K562 (cell line): ENCODE data around the gene LRRC25. TPM values are rescaled to one million over a fixed set of nuclear protein-coding genes. Genes with fewer than 3 reads are reported as not detected.

Experiments used
- CREBBP ChIP-seq: IDR thresholded peaks from one replicate; pipeline ENCODE4 v1.6.1; 2012; ENCODE audit warnings: low read depth, mild to moderate bottlenecking, control low read depth, inconsistent platforms, low read length
- EP400 ChIP-seq: fragments of 450-650 bp; IDR thresholded peaks from 2 replicates; pipeline ENCODE4 v1.6.1; 2017; ENCODE audit warnings: antibody characterized with exemption, mild to moderate bottlenecking, moderate library complexity
- HEY1 ChIP-seq: fragments of 250-450 bp; sonication (Bioruptor Pico); IDR thresholded peaks from 2 replicates; pipeline ENCODE4 v1.5.0; 2020; ENCODE audit warnings: mild to moderate bottlenecking, moderate library complexity, borderline replicate concordance
- MAZ ChIP-seq, 2 experiments: fragments of 450-650 bp in 1 of 2; sonication (generic) in 1 of 2; formaldehyde crosslinking; IDR thresholded peaks in 1 of 2; conservative IDR thresholded peaks in 1 of 2; 2 replicates each; pipeline versions ENCODE4 v1.4.0 to v1.5.0; 2020; ENCODE audit warnings: mild to moderate bottlenecking in 1 of 2, missing genetic modification reagents in 1 of 2
- MCM3 ChIP-seq: fragments of 450-650 bp; IDR thresholded peaks from 2 replicates; pipeline ENCODE4 v1.6.1; 2016
- MTA3 ChIP-seq: fragments of 450-650 bp; formaldehyde crosslinking; IDR thresholded peaks from 2 replicates; pipeline ENCODE4 v1.6.1; 2017; ENCODE audit warnings: mild to moderate bottlenecking, borderline replicate concordance
- NFIC ChIP-seq: fragments of 450-650 bp; IDR thresholded peaks from 2 replicates; pipeline ENCODE4 v1.6.1; 2017; ENCODE audit warnings: mild to moderate bottlenecking, inconsistent platforms
- NRF1 ChIP-seq, 2 experiments: fragments of 450-650 bp; IDR thresholded peaks in 1 of 2; conservative IDR thresholded peaks in 1 of 2; 2 replicates each; pipeline ENCODE4 v1.6.1; 2014; ENCODE audit warnings: mild to moderate bottlenecking in 2 of 2
- PHB2 ChIP-seq: fragments of 450-650 bp; IDR thresholded peaks from 2 replicates; pipeline ENCODE4 v1.6.1; 2017; ENCODE audit warnings: low read depth
- SMARCE1 ChIP-seq: fragments of 450-650 bp; IDR thresholded peaks from 2 replicates; pipeline ENCODE4 v1.7.1; 2016; ENCODE audit warnings: mild to moderate bottlenecking
- U2AF1 ChIP-seq: fragments of 200-400 bp; formaldehyde crosslinking; optimal IDR thresholded peaks from 2 replicates; pipeline ENCODE3; 2017; ENCODE audit warnings: mild to moderate bottlenecking, low read depth, low read length, moderate library complexity
- ZEB2 ChIP-seq: fragments of 450-650 bp; IDR thresholded peaks from 2 replicates; pipeline ENCODE4 v1.6.1; 2016
- ZFPM2 ChIP-seq: fragments of 250-450 bp; sonication (Bioruptor Pico); IDR thresholded peaks from 2 replicates; pipeline ENCODE4 v1.5.1; 2022; ENCODE audit warnings: mild to moderate bottlenecking
- ZKSCAN3 ChIP-seq: fragments of 250-450 bp; sonication (Bioruptor Pico); IDR thresholded peaks from 2 replicates; pipeline ENCODE4 v1.4.0; 2020
- ZNF134 ChIP-seq: fragments of 250-450 bp; sonication (Bioruptor Pico); conservative IDR thresholded peaks from 2 replicates; pipeline ENCODE4 v1.4.0; 2020
- ZNF551 ChIP-seq: fragments of 250-450 bp; sonication (Bioruptor Pico); IDR thresholded peaks from 2 replicates; pipeline ENCODE4 v1.5.0; 2021; ENCODE audit warnings: mild to moderate bottlenecking, moderate library complexity
- ZNF77 ChIP-seq: fragments of 250-450 bp; sonication (Bioruptor Pico); IDR thresholded peaks from 2 replicates; pipeline ENCODE4 v1.5.0; 2020
- polyA plus RNA-seq, 8 experiments: library from polyadenylated mRNA; depleted of rRNA in 4 of 8; stranded (reverse) in 5 of 8; unstranded in 3 of 8; fragments of >200 nt; fragmentation: Nextera tagmentation in 2 of 8; fragmentation: Illumina TruSeq in 1 of 8; extraction: Ambion mirVana in 2 of 8; extraction: Trizol in 1 of 8; gene quantifications; 2 replicates each; pipeline versions ENCODE4 v1.2.1 to v1.2.3, GENCODE V29; 2011 to 2014; ENCODE audit warnings: inconsistent platforms in 1 of 8, missing spikeins in 1 of 8
- total RNA-seq, 7 experiments: library from RNA; depleted of rRNA in 6 of 7; stranded (reverse); fragments of >200 nt in 6 of 7; fragmentation: Illumina TruSeq in 2 of 7; extraction: Trizol in 2 of 7; gene quantifications; 2 replicates each; pipeline versions ENCODE4 v1.2.1 to v1.2.3, GENCODE V29; 2011 to 2021; ENCODE audit warnings: low replicate concordance in 1 of 7
- TF ChIP-seq, protein P1 (sequence below): fragments of 250-450 bp; sonication (Bioruptor Pico); IDR thresholded peaks from 2 replicates; pipeline ENCODE4 v1.5.1; 2021; ENCODE audit warnings: mild to moderate bottlenecking
- TF ChIP-seq, protein P2 (sequence below): fragments of 200-800 bp; sonication (Bioruptor generic); IDR thresholded peaks from 2 replicates; pipeline ENCODE4 v1.6.1; 2017; ENCODE audit warnings: missing genetic modification characterization, missing compliant biosample characterization

Gene LRRC25
- total and polyA plus RNA-seq, 9 of the 15 experiments (the other 6 are each of a cell fraction or from before 2014, with no cell fraction given): 0.07 to 0.36 (median 0.10) TPM; not detected in 3

DNA sequence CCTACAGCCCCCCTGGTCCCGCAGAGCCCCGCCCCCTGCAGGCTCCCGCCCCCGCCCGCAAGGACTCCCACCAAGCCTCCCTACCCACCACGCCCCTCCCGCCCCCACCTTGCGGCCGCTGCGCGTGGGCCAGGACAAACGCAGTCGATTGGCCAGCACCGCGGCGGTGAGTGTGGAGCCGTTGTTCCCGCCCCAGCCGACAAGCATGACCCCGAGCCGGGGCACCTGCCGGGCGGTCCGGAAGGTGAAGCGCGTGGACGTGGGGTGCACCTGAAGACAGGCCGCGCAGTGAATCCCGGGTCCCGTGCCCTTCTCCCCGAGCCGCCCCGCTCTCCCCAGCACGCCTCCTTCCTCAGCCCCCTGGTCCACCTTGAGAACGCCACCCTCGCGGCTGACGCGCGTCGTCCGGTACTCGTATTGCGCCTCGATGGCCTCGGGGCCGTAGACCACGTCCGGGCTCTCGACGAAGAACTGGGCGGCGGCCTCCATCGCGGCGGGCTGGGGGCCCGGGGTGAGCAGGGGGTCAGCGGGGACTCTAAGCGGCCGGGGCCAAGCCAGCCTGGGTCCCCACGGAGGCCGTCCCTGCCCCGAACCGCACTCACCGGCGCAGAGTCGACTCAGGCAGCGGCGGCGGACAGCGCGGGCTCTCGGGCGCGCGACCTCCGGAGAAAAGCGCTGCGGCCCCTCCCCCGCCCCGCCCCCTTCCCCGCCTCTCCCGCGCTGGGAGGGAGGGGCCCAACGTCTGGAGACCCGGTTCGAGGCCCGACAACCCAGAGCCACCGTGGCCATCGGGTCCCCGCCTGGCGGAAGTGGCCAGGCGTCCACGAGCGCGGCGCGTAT is 40.3 kb upstream of the LRRC25 start, which contains the start of gene ISYNA1 (continued):
- TF ChIP-seq HEY1 (no peak), ZNF134 (CRISPR knock-in tag) (no peak), SMARCE1 (no peak), ZNF551 (CRISPR knock-in tag) (no peak), NRF1 (conservative IDR thresholded peaks at IDR 0.05 in 1 of 2, IDR thresholded peaks at IDR 0.05 in 1 of 2) (peak; percentile 40 to 52), MTA3 (no peak), NFIC (0 out of 2 replicates have a peak, but pooled peaks have one; percentile 39), PHB2 (no peak), EP400 (peak; percentile 55), ZFPM2 (no peak), ZKSCAN3 (CRISPR knock-in tag) (no peak), MCM3 (no peak), MAZ (CRISPR knock-in tag; conservative IDR thresholded peaks at IDR 0.05 in 1 of 2, IDR thresholded peaks at IDR 0.05 in 1 of 2) (peak in 1 of 2 experiments; percentile 15; a peak in 3 of 4 replicates), ZNF77 (CRISPR knock-in tag) (no peak), U2AF1 (no peak), ZEB2 (no peak; the same call in 1 of the 2 replicates), CREBBP (no peak)
- TF ChIP-seq, protein P1, sequence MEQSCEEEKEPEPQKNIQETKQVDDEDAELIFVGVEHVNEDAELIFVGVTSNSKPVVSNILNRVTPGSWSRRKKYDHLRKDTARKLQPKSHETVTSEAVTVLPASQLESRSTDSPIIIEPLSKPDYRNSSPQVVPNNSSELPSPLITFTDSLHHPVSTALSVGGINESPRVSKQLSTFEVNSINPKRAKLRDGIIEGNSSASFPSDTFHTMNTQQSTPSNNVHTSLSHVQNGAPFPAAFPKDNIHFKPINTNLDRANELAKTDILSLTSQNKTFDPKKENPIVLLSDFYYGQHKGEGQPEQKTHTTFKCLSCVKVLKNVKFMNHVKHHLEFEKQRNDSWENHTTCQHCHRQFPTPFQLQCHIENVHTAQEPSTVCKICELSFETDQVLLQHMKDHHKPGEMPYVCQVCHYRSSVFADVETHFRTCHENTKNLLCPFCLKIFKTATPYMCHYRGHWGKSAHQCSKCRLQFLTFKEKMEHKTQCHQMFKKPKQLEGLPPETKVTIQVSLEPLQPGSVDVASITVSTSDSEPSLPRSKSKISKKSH (CRISPR knock-in tag): no peak
- TF ChIP-seq, protein P2, sequence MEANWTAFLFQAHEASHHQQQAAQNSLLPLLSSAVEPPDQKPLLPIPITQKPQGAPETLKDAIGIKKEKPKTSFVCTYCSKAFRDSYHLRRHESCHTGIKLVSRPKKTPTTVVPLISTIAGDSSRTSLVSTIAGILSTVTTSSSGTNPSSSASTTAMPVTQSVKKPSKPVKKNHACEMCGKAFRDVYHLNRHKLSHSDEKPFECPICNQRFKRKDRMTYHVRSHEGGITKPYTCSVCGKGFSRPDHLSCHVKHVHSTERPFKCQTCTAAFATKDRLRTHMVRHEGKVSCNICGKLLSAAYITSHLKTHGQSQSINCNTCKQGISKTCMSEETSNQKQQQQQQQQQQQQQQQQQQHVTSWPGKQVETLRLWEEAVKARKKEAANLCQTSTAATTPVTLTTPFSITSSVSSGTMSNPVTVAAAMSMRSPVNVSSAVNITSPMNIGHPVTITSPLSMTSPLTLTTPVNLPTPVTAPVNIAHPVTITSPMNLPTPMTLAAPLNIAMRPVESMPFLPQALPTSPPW (CRISPR knock-in tag): peak; percentile 66
